GM21515 (cell line): Measurements from ENCODE around the gene OGFOD3.
"Not testable (repeated sequence)": the region's sequence is repeated elsewhere in the genome, so short reads cannot be mapped to it uniquely, and the experiment has no call there.

ENCODE experiments used
- ATAC-seq: cut with Tn5 transposase; IDR thresholded peaks from one replicate; pipeline ENCODE4 v1.9.1; 2021; ENCODE audit not compliant: unreplicated experiment

The OGFOD3 gene

GRCh38 chr17:82375359-82376041 lies 42.9 kb downstream of the OGFOD3 start:
- no peak for ATAC-seq

- ATAC-seq: no peak
Measured at GRCh38 chr17:82374626-82375331, 43.6 kb downstream of the OGFOD3 start.

- no peak for ATAC-seq
Measured at GRCh38 chr17:82373731-82374625, 44.4 kb downstream of the OGFOD3 start.

DNA sequence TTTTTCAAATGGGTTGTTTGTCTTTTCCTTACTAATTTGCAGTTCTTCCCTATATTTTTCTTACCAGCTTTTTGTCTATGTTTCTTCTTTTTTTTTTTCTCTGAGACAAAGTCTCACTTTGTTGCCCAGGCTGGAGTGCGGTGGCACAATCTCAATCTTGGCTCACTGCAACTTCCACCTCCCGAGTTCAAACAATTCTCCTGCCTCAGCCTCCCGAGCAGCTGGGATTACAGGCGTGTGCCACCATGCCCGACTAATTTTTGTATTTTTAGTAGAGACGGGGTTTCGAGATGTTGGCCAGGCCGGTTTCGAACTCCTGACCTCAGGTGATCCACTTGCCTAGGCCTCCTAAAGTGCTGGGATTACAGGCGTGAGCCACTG lies 45.3 kb downstream of the OGFOD3 start:
- ATAC-seq: not testable (repeated sequence)

- no peak for ATAC-seq
Measured at GRCh38 chr17:82372249-82373071, 45.9 kb downstream of the OGFOD3 start.

- ATAC-seq: no peak
Measured at GRCh38 chr17:82371333-82372248, 46.8 kb downstream of the OGFOD3 start, which contains the start of gene UTS2R. TSS of gene UTS2R (plus strand) at chr17:82371765. CDS start at chr17:82374325, 2,560 bp downstream.

DNA sequence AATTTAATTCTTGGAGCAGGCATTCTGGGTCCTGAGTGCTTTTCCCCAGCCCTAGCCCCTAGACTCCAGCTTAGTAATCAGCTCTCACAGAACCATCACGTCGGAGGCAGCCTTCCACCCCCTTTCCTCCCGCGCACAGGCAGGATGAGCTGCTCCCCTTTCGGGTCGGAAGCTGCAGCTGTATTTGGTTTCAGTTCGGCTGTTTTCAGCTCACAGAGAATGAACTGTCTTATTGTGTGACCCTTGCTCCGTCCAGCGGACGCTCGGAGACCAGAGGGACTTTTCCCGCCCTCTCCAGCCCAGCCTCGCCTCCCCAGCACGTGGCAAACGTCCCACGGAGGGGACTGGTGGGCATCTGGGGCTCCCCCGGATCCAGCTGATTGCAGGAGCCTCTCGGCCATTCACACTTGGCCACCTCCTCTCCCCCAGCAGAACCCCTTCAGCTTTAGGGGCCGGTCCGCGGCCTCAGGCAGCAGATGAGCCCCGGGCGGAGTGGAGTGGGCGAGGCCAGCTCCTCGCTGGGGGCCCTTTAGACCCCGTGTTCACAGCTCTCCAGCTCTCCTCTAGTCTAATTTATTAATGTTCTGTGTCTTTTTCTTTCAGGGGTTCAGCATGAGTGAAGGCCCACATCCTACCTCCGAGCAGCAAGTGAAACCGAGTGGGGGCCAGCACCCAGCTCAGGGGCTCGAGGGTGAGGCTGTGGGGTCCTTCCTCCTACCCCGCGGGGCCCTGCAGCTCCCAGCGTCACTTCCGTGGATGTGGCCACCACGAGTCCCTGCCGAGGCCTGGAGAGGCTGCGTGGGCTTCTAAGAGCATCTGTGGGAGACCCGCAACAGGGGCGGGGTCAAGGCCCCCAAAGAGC lies 47.7 kb downstream of the OGFOD3 start:
- no peak for ATAC-seq

DNA sequence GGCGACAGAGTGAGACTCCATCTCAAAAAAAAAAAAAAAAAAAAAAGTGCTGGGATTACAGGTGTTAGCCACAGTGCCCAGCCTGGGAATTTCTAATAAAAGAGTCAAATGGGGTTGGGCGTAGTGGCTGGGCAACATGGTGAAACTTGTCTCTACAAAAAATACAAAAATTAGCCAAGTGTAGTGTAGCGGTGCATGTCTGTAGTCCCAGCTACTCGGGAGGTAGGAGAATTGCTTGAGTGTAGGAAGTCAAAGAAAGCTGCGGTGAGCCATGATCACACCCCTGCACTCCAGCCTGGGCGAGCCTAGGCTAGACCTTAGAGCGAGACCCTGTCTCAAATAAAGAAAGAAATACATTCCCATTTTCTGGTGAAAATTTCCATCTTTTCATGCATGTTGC lies 49.2 kb downstream of the OGFOD3 start:
- no peak for ATAC-seq

- ATAC-seq: no peak
Measured at GRCh38 chr17:82367724-82368524, 50.5 kb downstream of the OGFOD3 start.

DNA sequence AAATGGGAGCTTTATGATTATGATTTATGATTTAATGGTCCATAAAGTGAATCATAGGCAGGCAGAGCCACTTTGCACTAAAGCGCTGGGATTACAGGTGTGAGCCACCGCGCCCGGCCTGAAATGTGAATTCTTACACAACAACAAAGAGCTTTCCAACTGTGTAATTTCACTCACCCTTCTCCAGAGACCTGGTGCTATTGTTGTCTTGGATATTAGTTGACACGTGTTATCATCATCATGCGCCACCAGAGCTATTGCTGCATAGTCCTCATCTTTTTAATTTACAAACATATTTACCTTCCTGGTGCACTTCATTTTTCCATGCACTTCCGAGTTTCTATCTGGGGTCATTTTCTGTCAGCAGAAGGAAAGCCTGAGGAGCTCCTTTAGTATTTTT lies 51.6 kb downstream of the OGFOD3 start:
- no peak for ATAC-seq

- no peak for ATAC-seq
Measured at GRCh38 chr17:82365606-82366295, 52.6 kb downstream of the OGFOD3 start.

GRCh38 chr17:82361885-82362633 lies 56.3 kb downstream of the OGFOD3 start:
- ATAC-seq: no peak

DNA sequence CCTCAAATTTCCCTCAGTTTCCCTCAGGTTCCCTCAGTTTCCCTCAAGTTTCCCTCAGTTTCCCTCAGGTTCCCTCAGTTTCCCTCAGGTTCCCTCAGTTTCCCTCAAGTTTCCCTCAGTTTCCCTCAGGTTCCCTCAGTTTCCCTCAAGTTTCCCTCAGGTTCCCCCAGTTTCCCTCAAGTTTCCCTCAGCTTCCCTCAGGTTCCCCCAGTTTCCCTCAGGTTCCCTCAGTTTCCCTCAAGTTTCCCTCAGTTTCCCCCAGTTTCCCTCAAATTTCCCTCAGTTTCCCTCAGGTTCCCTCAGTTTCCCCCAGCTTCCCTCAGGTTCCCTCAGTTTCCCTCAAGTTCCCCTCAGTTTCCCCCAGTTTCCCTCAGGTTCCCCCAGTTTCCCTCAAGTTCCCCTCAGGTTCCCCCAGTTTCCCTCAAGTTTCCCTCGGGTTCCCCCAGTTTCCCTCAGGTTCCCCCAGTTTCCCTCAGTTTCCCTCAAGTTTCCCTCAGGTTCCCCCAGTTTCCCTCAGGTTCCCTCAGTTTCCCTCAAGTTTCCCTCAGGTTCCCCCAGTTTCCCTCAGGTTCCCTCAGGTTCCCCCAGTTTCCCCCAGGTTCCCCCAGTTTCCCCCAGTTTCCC lies 58.8 kb downstream of the OGFOD3 start:
- ATAC-seq: not testable (repeated sequence)

GRCh38 chr17:82358465-82359350 lies 59.7 kb downstream of the OGFOD3 start, which contains the start of gene TEX19:
TSS of gene TEX19 (plus strand) at chr17:82359247. CDS start at chr17:82362151, 2,904 bp downstream.
- ATAC-seq: no peak

- no peak for ATAC-seq
Measured at GRCh38 chr17:82357394-82357793, 61.0 kb downstream of the OGFOD3 start.
